NOMO-1 treated with dmso at 0.1 percent for 144 hours (cell line): ENCODE results near the gene IFNG-AS1.

Experiments used
- DNase-seq: peaks from one replicate; lab custom pipeline; 2025; ENCODE audit not compliant: unreplicated experiment; lab: John Stamatoyannopoulos, UW

The IFNG-AS1 gene

GRCh38 chr12:67989184-67989920 lies at the start of gene IFNG-AS1:
Gene IFNG-AS1 (plus strand): TSS chr12:67989447.
- no peak for DNase-seq

- DNase-seq, result no peak
Measured at GRCh38 chr12:67939611-67940010, 49.6 kb upstream of the IFNG-AS1 start.

- DNase-seq, result no peak
Measured at GRCh38 chr12:67940780-67941243, 48.4 kb upstream of the IFNG-AS1 start.

- no peak for DNase-seq
Measured at GRCh38 chr12:67942724-67943123, 46.5 kb upstream of the IFNG-AS1 start.

GRCh38 chr12:67943141-67943892 lies 45.9 kb upstream of the IFNG-AS1 start:
- peak; percentile 37 for DNase-seq

- DNase-seq, result no peak
Measured at GRCh38 chr12:67944093-67944492, 45.2 kb upstream of the IFNG-AS1 start.

GRCh38 chr12:67952787-67953186 lies 36.5 kb upstream of the IFNG-AS1 start:
- DNase-seq, result no peak

- DNase-seq, result no peak
Measured at GRCh38 chr12:67957383-67957782, 31.9 kb upstream of the IFNG-AS1 start.

GRCh38 chr12:67958187-67958586 lies 31.1 kb upstream of the IFNG-AS1 start:
- DNase-seq, result no peak

- no peak for DNase-seq
Measured at GRCh38 chr12:67964456-67964855, 24.8 kb upstream of the IFNG-AS1 start.

GRCh38 chr12:67966560-67966959 lies 22.7 kb upstream of the IFNG-AS1 start:
- no peak for DNase-seq

- no peak for DNase-seq
Measured at GRCh38 chr12:67968321-67968720, 20.9 kb upstream of the IFNG-AS1 start.

GRCh38 chr12:67968725-67969124 lies 20.5 kb upstream of the IFNG-AS1 start:
- no peak for DNase-seq

- DNase-seq, result no peak
Measured at GRCh38 chr12:67969134-67969802, 20.0 kb upstream of the IFNG-AS1 start.

- DNase-seq, result no peak
Measured at GRCh38 chr12:67977668-67978067, 11.6 kb upstream of the IFNG-AS1 start.

GRCh38 chr12:67980391-67980790 lies 8.9 kb upstream of the IFNG-AS1 start:
- no peak for DNase-seq

- DNase-seq, result no peak
Measured at GRCh38 chr12:67981287-67982162, 7.7 kb upstream of the IFNG-AS1 start.

- no peak for DNase-seq
Measured at GRCh38 chr12:67982164-67982563, 7.1 kb upstream of the IFNG-AS1 start.

GRCh38 chr12:67986632-67987031 lies 2.6 kb upstream of the IFNG-AS1 start:
- no peak for DNase-seq

GRCh38 chr12:67988601-67989021 lies 636 bp upstream of the IFNG-AS1 start:
- no peak for DNase-seq

- no peak for DNase-seq
Measured at GRCh38 chr12:67991158-67991557, 1.9 kb downstream of the IFNG-AS1 start.
